Urinary bladder (tissue), 4 donors: ENCODE data around the gene MYO7A. TPM values are rescaled to one million over a fixed set of nuclear protein-coding genes. Genes with fewer than 3 reads are reported as not detected.

ENCODE experiments used
- DNase-seq: peaks from one replicate; pipeline ENCODE4 v3.0.0-alpha.2; 2015; ENCODE audit errors: extremely low spot score
- H3K27ac ChIP-seq: one replicate; pipeline ENCODE4 v1.5.1; 2013; ENCODE audit warnings: low read depth, mild to moderate bottlenecking, moderate library complexity
- H3K36me3 ChIP-seq: one replicate; pipeline ENCODE4 v1.6.1; 2013; ENCODE audit warnings: mild to moderate bottlenecking, moderate library complexity; ENCODE audit not compliant: insufficient read depth
- H3K4me1 ChIP-seq: one replicate; pipeline ENCODE4 v1.6.1; 2013; ENCODE audit warnings: mild to moderate bottlenecking, moderate library complexity; ENCODE audit not compliant: insufficient read depth
- H3K4me3 ChIP-seq: one replicate; pipeline ENCODE4 v1.5.1; 2013; ENCODE audit warnings: low read depth, low read length
- whole genome bisulfite sequencing: extraction: QIAGEN DNeasy Blood & Tissue Kit; methylation state at CpG from one replicate; pipeline ENCODE4 v1.1.7; 2013; 5-methylcytosine and 5-hydroxymethylcytosine counted together
- polyA plus RNA-seq: library from polyadenylated mRNA; stranded (reverse); fragments of 200-250 nt; gene quantifications from one replicate; pipeline ENCODE4 v1.2.3, GENCODE V29; 2013
- total RNA-seq: library from RNA; depleted of rRNA; stranded (reverse); fragments of >200 nt; gene quantifications from one replicate; pipeline ENCODE4 v1.2.3, GENCODE V29; 2014
- donor health status: healthy with polysubstance abuse.
- donor health status: healthy.

The MYO7A gene
- total and polyA plus RNA-seq, 2 donors, result 4.2 to 4.7 TPM

GRCh38 chr11:77171885-77172665 is 44.0 kb downstream of the MYO7A start:
- no peaks in the 10 kb centered on the region for H3K4me1 ChIP-seq
- H3K27ac ChIP-seq, result no peak overlapping the region
- H3K36me3 ChIP-seq, result no peaks in the 10 kb centered on the region
- 57% methylated on average over 20 of the region's 20 CpGs for WGBS
- no peak for DNase-seq
- H3K4me3 ChIP-seq, result no peak overlapping the region

DNA sequence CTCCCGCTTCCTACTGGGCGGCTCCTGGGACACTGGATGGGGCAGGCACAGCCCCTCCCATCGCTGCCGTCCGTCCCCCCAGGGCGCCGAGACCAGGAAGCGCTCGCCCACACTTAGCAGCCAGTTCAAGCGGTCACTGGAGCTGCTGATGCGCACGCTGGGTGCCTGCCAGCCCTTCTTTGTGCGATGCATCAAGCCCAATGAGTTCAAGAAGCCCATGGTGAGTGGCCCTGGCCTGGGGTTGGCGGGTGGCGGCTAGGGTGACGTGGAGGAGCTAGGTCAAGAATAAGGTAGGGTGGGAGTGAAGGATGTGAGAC is 44.6 kb downstream of the MYO7A start:
- H3K4me1 ChIP-seq, result no peaks in the 10 kb centered on the region
- 69% methylated on average over 16 of the region's 16 CpGs for WGBS
- H3K27ac ChIP-seq, result no peak overlapping the region
- no peak overlapping the region for H3K4me3 ChIP-seq
- DNase-seq, result no peak
- no peaks in the 10 kb centered on the region for H3K36me3 ChIP-seq

GRCh38 chr11:77173494-77173893 is 45.4 kb downstream of the MYO7A start:
- whole genome bisulfite sequencing, result 78% methylated on average over 10 of the region's 10 CpGs
- Histone ChIP-seq H3K27ac (no peak overlapping the region), H3K36me3 (no peaks in the 10 kb centered on the region), H3K4me1 (no peaks in the 10 kb centered on the region), H3K4me3 (no peak overlapping the region)
- no peak for DNase-seq

GRCh38 chr11:77174559-77174958 is 46.5 kb downstream of the MYO7A start:
- no peaks in the 10 kb centered on the region for H3K4me1 ChIP-seq
- no peaks in the 10 kb centered on the region for H3K36me3 ChIP-seq
- H3K27ac ChIP-seq, result no peak overlapping the region
- no peak overlapping the region for H3K4me3 ChIP-seq
- DNase-seq, result no peak
- WGBS, result 88% methylated on average over 16 of the region's 16 CpGs

DNA sequence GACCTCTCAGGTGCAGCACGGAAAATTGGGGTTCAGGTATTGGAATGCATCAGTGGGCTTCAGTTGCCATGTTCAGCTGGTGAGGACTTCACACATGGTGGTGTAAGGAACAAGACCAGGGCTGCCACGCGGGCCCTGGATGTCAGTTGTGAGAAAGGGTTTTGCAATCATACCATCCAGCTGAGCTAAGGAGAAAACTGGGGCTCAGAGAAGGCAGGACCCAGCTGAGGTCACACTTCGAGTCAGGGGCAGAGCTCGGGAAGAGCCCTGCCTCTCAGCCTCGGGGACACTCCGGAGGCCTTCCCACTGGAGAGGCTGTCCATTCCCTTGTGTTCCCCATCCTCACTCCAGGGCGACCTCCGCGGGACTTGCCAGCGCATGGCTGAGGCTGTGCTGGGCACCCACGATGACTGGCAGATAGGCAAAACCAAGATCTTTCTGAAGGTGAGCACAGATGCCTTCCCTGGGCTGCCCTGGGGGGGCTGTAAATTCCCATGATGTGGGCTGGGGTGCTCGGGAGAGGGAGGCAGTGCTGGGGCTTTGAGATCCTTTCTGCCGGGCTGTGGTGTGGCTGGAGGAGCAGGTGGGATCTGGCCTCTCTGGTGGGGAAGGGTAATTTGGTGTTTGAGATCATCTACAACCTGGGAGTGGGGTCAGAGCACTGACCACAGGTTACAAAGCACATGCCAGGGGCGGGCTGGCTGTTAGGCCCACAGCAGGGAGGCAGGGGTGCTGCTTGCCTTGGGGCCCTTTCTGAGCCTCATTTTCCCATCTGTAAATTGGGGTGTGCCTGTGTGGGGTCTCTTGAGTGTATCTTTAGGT is 47.2 kb downstream of the MYO7A start:
- no peaks in the 10 kb centered on the region for H3K4me1 ChIP-seq
- H3K27ac ChIP-seq, result no peak overlapping the region
- H3K4me3 ChIP-seq, result no peak overlapping the region
- WGBS, result 84% methylated on average over 15 of the region's 15 CpGs
- no peak for DNase-seq
- H3K36me3 ChIP-seq, result no peaks in the 10 kb centered on the region

DNA sequence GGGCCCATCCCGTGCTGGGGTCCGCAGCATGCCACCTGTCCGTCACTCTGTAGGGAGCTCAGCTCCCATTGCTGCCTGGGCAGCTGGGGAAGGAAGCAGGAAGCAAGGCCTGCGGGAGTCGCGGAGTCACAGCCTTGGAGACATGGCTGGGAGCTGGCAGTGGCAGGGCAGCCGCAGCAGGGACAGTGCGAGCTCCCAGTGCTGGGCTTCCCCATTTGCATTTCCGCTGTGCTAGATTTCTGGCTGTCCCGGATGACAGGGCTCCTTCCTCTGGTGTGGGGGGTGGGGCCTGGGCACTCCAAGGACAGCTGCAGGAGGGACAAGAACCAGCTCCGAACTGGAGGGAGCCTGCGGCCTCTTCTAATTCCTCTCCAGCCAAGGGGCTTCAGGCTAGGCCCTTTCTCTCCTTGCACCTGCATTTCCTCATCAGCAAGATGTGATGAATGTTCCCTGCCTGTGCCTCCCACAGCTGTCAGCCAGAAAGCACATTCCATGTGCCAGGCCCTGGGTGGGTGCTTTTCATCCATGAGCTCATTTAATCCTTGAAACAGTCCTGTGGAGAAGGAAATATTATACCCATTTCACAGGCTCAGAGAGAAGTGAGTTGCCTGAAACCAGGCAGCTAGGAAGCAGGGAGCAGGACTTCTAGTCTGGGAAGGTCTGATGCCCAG is 48.0 kb downstream of the MYO7A start:
- Histone ChIP-seq H3K4me3 (no peak overlapping the region), H3K27ac (no peak overlapping the region)

GRCh38 chr11:77176996-77177395 is 49.0 kb downstream of the MYO7A start:
- 86% methylated on average over 9 of the region's 9 CpGs for WGBS
- no peak overlapping the region for H3K27ac ChIP-seq
- H3K4me1 ChIP-seq, result no peaks in the 10 kb centered on the region
- DNase-seq, result no peak
- H3K36me3 ChIP-seq, result no peaks in the 10 kb centered on the region
- H3K4me3 ChIP-seq, result no peak overlapping the region

More for the DNA sequence above, 48.0 kb downstream of the MYO7A start:
- H3K36me3 ChIP-seq, result no peaks in the 10 kb centered on the region
- WGBS, result 68% methylated on average over 12 of the region's 12 CpGs
- no peak for DNase-seq
- no peaks in the 10 kb centered on the region for H3K4me1 ChIP-seq

- Histone ChIP-seq H3K4me1 (no peaks in the 10 kb centered on the region), H3K27ac (no peak overlapping the region), H3K36me3 (no peaks in the 10 kb centered on the region), H3K4me3 (no peak overlapping the region)
- no peak for DNase-seq
- WGBS, result 94% methylated on average over 4 of the region's 4 CpGs
These were observed 50.1 kb downstream of the MYO7A start for GRCh38 chr11:77178150-77178549.

DNA sequence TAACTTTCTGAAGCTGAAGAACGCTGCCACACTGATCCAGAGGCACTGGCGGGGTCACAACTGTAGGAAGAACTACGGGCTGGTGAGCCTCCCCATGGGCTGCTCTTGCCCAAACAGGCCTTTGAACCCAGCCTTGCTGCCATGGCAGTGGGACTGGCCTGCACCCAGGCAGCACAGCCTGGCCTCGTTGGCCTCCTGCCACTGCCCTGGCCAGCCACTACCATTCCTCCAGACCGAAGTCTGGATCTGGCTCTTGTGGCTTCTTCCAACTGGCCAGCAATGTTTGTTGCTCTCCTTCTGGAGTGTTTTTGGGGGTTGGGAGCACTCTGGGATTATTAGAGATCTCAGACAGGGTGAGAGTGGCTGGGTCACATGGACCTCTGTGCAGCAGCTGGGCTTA is 51.0 kb downstream of the MYO7A start:
- H3K27ac ChIP-seq, result no peak overlapping the region
- DNase-seq, result no peak
- no peaks in the 10 kb centered on the region for H3K36me3 ChIP-seq
- no peaks in the 10 kb centered on the region for H3K4me1 ChIP-seq
- no peak overlapping the region for H3K4me3 ChIP-seq
- 75% methylated on average over 5 of the region's 5 CpGs for WGBS

DNA sequence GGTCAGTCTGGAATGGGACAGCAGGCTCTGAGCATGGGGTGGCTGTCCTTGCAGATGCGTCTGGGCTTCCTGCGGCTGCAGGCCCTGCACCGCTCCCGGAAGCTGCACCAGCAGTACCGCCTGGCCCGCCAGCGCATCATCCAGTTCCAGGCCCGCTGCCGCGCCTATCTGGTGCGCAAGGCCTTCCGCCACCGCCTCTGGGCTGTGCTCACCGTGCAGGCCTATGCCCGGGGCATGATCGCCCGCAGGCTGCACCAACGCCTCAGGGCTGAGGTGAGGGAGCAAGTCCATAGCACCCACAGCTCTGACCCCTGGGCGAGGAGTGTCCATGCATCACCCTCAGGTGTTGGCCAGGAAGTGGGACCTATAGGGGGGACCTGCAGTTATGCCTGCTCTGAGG is 51.6 kb downstream of the MYO7A start:
- no peak overlapping the region for H3K4me3 ChIP-seq
- no peak for DNase-seq
- WGBS, result 98% methylated on average over 19 of the region's 19 CpGs
- H3K27ac ChIP-seq, result no peak overlapping the region
- no peaks in the 10 kb centered on the region for H3K36me3 ChIP-seq
- no peaks in the 10 kb centered on the region for H3K4me1 ChIP-seq

DNA sequence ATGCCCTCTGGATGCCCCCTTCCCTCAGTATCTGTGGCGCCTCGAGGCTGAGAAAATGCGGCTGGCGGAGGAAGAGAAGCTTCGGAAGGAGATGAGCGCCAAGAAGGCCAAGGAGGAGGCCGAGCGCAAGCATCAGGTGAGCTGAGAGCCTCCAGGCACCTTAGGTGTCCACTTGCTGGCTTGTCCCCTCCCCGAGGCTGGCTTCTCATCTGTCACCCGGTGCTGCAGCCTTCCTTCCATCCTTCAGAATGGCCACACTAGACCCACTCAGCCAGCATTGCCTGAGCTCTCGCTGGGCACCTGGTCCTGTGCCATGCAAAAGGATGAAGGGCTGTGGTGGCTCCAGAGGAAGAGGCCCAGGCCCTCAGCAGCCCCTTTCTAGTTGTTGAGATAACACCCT is 52.3 kb downstream of the MYO7A start:
- H3K27ac ChIP-seq, result no peak overlapping the region
- WGBS, result 87% methylated on average over 11 of the region's 11 CpGs
- no peaks in the 10 kb centered on the region for H3K4me1 ChIP-seq
- H3K4me3 ChIP-seq, result no peak overlapping the region
- DNase-seq, result no peak
- H3K36me3 ChIP-seq, result no peaks in the 10 kb centered on the region

DNA sequence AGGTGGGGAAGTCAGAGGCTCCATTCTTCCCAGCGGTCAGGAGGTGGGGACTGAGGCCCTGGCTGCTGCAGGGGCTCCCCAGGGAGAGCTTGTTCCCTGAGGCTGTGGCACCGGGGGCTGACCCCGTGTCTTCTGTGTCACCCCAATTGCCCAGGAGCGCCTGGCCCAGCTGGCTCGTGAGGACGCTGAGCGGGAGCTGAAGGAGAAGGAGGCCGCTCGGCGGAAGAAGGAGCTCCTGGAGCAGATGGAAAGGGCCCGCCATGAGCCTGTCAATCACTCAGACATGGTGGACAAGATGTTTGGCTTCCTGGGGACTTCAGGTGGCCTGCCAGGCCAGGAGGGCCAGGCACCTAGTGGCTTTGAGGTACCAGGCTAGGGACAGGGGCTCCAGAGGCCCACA is 53.2 kb downstream of the MYO7A start:
- WGBS, result 86% methylated on average over 11 of the region's 11 CpGs
- no peaks in the 10 kb centered on the region for H3K4me1 ChIP-seq
- H3K36me3 ChIP-seq, result no peaks in the 10 kb centered on the region
- H3K4me3 ChIP-seq, result no peak overlapping the region
- H3K27ac ChIP-seq, result no peak overlapping the region
- DNase-seq, result no peak

DNA sequence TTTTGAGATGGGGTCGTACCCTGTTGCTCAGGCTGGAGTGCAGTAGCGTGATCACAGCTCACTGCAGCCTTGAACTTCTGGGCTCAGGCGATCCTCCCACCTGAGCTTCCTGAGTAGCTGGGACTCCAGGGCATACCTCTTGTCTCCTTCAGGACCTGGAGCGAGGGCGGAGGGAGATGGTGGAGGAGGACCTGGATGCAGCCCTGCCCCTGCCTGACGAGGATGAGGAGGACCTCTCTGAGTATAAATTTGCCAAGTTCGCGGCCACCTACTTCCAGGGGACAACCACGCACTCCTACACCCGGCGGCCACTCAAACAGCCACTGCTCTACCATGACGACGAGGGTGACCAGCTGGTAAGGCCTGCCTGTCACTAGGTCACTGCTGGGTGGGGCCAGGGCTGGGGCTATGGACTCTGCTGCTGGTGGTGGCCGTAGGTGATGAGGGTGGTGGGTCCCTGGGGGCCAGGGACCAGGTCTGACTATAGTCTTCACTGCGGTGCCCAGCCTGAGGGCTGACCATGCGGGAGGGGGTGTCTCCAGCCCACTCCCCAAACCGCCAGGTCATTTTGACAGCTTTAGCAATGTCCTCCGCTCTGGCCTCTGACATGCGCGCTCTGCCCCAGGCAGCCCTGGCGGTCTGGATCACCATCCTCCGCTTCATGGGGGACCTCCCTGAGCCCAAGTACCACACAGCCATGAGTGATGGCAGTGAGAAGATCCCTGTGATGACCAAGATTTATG is 53.9 kb downstream of the MYO7A start:
- Histone ChIP-seq H3K36me3 (no peaks in the 10 kb centered on the region), H3K4me1 (no peaks in the 10 kb centered on the region), H3K27ac (no peak overlapping the region), H3K4me3 (no peak overlapping the region)
- no peak for DNase-seq
- WGBS, result 86% methylated on average over 22 of the region's 22 CpGs
